ENCODE data around the gene CLPTM1L. TPM values are rescaled to one million over a fixed set of nuclear protein-coding genes. Genes with fewer than 3 reads are reported as not detected.
"Not testable (repeated sequence)": the region's sequence is repeated elsewhere in the genome, so short reads cannot be mapped to it uniquely, and the experiment has no call there.

The CLPTM1L gene
- total RNA-seq, 1 experiment from 2014 or later: 83.2 TPM

GRCh38 chr5:1294835-1295649, 49.9 kb downstream of the CLPTM1L start, which contains the start of gene TERT:
TSS of gene TERT (minus strand) at chr5:1295068. CDS start at chr5:1294989, 79 bp downstream.
- no peak for DNase-seq
- H3K4me3 ChIP-seq: no peak within 1 kb of the TSS
- H3K27me3 ChIP-seq: no peaks in the 10 kb centered on the region
- H3K36me3 ChIP-seq: no peaks in the 10 kb centered on the region
- no peaks in the 10 kb centered on the region for H3K4me1 ChIP-seq
- no peaks in the 10 kb centered on the region for H3K9me3 ChIP-seq (replicated peaks)
- H3K27ac ChIP-seq: no peak within 1 kb of the TSS

- Histone ChIP-seq H3K4me1 (no peaks in the 10 kb centered on the region), H3K27me3 (no peaks in the 10 kb centered on the region), H3K9me3 (replicated peaks) (no peaks in the 10 kb centered on the region), H3K27ac (no peak overlapping the region), H3K36me3 (no peaks in the 10 kb centered on the region), H3K4me3 (no peak overlapping the region)
- DNase-seq: no peak
Observed at GRCh38 chr5:1294206-1294834, 50.6 kb downstream of the CLPTM1L start.

- Histone ChIP-seq H3K9me3 (replicated peaks) (no peaks in the 10 kb centered on the region), H3K36me3 (no peaks in the 10 kb centered on the region), H3K27me3 (no peaks in the 10 kb centered on the region), H3K4me3 (no peak overlapping the region), H3K4me1 (no peaks in the 10 kb centered on the region), H3K27ac (no peak overlapping the region)
- no peak for DNase-seq
Observed at GRCh38 chr5:1293416-1294205, 51.3 kb downstream of the CLPTM1L start.

GRCh38 chr5:1292846-1293415, 52.0 kb downstream of the CLPTM1L start:
- H3K4me3 ChIP-seq: no peak overlapping the region
- H3K27ac ChIP-seq: no peak overlapping the region
- no peaks in the 10 kb centered on the region for H3K4me1 ChIP-seq
- no peaks in the 10 kb centered on the region for H3K9me3 ChIP-seq (replicated peaks)
- H3K36me3 ChIP-seq: no peaks in the 10 kb centered on the region
- H3K27me3 ChIP-seq: no peaks in the 10 kb centered on the region
- DNase-seq: no peak

- Histone ChIP-seq H3K9me3 (replicated peaks) (no peaks in the 10 kb centered on the region), H3K36me3 (no peaks in the 10 kb centered on the region), H3K27me3 (no peaks in the 10 kb centered on the region), H3K4me3 (no peak overlapping the region), H3K27ac (no peak overlapping the region), H3K4me1 (no peaks in the 10 kb centered on the region)
- no peak for DNase-seq
Observed at GRCh38 chr5:1292139-1292538, 52.8 kb downstream of the CLPTM1L start.

- Histone ChIP-seq H3K4me1 (no peaks in the 10 kb centered on the region), H3K9me3 (replicated peaks) (no peaks in the 10 kb centered on the region), H3K27me3 (no peaks in the 10 kb centered on the region), H3K4me3 (no peak overlapping the region), H3K36me3 (no peaks in the 10 kb centered on the region), H3K27ac (no peak overlapping the region)
- DNase-seq: no peak
Observed at GRCh38 chr5:1291611-1292080, 53.3 kb downstream of the CLPTM1L start.

- not testable (repeated sequence) for H3K9me3 ChIP-seq (replicated peaks); H3K27ac ChIP-seq; H3K36me3 ChIP-seq; H3K27me3 ChIP-seq; H3K4me3 ChIP-seq; DNase-seq; H3K4me1 ChIP-seq
Observed at GRCh38 chr5:1290956-1291355, 53.9 kb downstream of the CLPTM1L start.

- H3K27ac ChIP-seq; H3K36me3 ChIP-seq; H3K9me3 ChIP-seq (replicated peaks); H3K4me1 ChIP-seq; H3K4me3 ChIP-seq; DNase-seq; H3K27me3 ChIP-seq: not testable (repeated sequence)
Observed at GRCh38 chr5:1289559-1289958, 55.3 kb downstream of the CLPTM1L start.

GRCh38 chr5:1288439-1289335, 56.2 kb downstream of the CLPTM1L start:
- Histone ChIP-seq H3K27me3 (no peaks in the 10 kb centered on the region), H3K4me1 (no peaks in the 10 kb centered on the region), H3K4me3 (no peak overlapping the region), H3K9me3 (replicated peaks) (no peaks in the 10 kb centered on the region), H3K27ac (no peak overlapping the region), H3K36me3 (no peaks in the 10 kb centered on the region)
- no peak for DNase-seq

- Histone ChIP-seq H3K4me1 (no peaks in the 10 kb centered on the region), H3K4me3 (no peak overlapping the region), H3K27ac (no peak overlapping the region), H3K9me3 (replicated peaks) (no peaks in the 10 kb centered on the region), H3K27me3 (no peaks in the 10 kb centered on the region), H3K36me3 (no peaks in the 10 kb centered on the region)
- no peak for DNase-seq
Observed at GRCh38 chr5:1285883-1286291, 59.0 kb downstream of the CLPTM1L start.

- no peak for DNase-seq
- Histone ChIP-seq H3K4me1 (no peaks in the 10 kb centered on the region), H3K4me3 (no peak overlapping the region), H3K27ac (no peak overlapping the region), H3K9me3 (replicated peaks) (no peaks in the 10 kb centered on the region), H3K36me3 (no peaks in the 10 kb centered on the region), H3K27me3 (no peaks in the 10 kb centered on the region)
Observed at GRCh38 chr5:1285141-1285540, 59.8 kb downstream of the CLPTM1L start.

- H3K4me1 ChIP-seq; H3K27ac ChIP-seq; H3K36me3 ChIP-seq; DNase-seq; H3K9me3 ChIP-seq (replicated peaks); H3K27me3 ChIP-seq; H3K4me3 ChIP-seq: not testable (repeated sequence)
Observed at GRCh38 chr5:1284336-1284970, 60.4 kb downstream of the CLPTM1L start.

- not testable (repeated sequence) for H3K4me1 ChIP-seq; H3K9me3 ChIP-seq (replicated peaks); H3K27ac ChIP-seq; H3K36me3 ChIP-seq; DNase-seq; H3K4me3 ChIP-seq; H3K27me3 ChIP-seq
Observed at GRCh38 chr5:1283729-1284041, 61.2 kb downstream of the CLPTM1L start.
